Endothelial cell (in vitro differentiated cells): Measurements from ENCODE around the gene CCDC112. TPM values are rescaled to one million over a fixed set of nuclear protein-coding genes. Genes with fewer than 3 reads are reported as not detected.

Experiments
- DNase-seq: peaks from one replicate; pipeline ENCODE4 v3.0.0; 2021; ENCODE audit warnings: low spot score
- H3K27ac Mint-ChIP-seq: one replicate; pipeline ENCODE4 v1.8.0; 2021; ENCODE audit warnings: mixed read lengths, inconsistent platforms; ENCODE audit not compliant: unreplicated experiment
- H3K27me3 Mint-ChIP-seq: one replicate; pipeline ENCODE4 v1.8.0; 2021; ENCODE audit warnings: mild to moderate bottlenecking, moderate library complexity, mixed read lengths, inconsistent platforms; ENCODE audit not compliant: unreplicated experiment
- H3K36me3 Mint-ChIP-seq: one replicate; pipeline ENCODE4 v1.8.0; 2021; ENCODE audit warnings: mild to moderate bottlenecking, low read depth, mixed read lengths, inconsistent platforms; ENCODE audit not compliant: unreplicated experiment
- H3K4me1 Mint-ChIP-seq: one replicate; pipeline ENCODE4 v1.8.0; 2021; ENCODE audit warnings: mild to moderate bottlenecking, mixed read lengths, inconsistent platforms; ENCODE audit not compliant: unreplicated experiment
- H3K4me3 Mint-ChIP-seq: one replicate; pipeline ENCODE4 v1.8.0; 2021; ENCODE audit warnings: mild to moderate bottlenecking, mixed read lengths, inconsistent platforms; ENCODE audit not compliant: unreplicated experiment
- H3K9me3 Mint-ChIP-seq: one replicate; pipeline ENCODE4 v1.8.0; 2021; ENCODE audit warnings: mixed read lengths, inconsistent platforms; ENCODE audit not compliant: unreplicated experiment
- total RNA-seq: library from RNA; stranded (reverse); fragmentation: NEBNext Ultra II Directional; extraction: Animal tissue kit (Norgen Biotek cat#: 25700); gene quantifications from one replicate; pipeline ENCODE4 v1.2.1, GENCODE V29; 2021; ENCODE audit not compliant: unreplicated experiment
- TF ChIP-seq, protein P1 (sequence below): fragments of 200-600 bp; sonication (generic); IDR thresholded peaks from one replicate; pipeline ENCODE4 v1.5.0; 2021; ENCODE audit warnings: antibody characterized with exemption; ENCODE audit not compliant: unreplicated experiment

CCDC112 gene
- total RNA-seq, 1 donor from 2014 or later: 7.2 TPM

DNA sequence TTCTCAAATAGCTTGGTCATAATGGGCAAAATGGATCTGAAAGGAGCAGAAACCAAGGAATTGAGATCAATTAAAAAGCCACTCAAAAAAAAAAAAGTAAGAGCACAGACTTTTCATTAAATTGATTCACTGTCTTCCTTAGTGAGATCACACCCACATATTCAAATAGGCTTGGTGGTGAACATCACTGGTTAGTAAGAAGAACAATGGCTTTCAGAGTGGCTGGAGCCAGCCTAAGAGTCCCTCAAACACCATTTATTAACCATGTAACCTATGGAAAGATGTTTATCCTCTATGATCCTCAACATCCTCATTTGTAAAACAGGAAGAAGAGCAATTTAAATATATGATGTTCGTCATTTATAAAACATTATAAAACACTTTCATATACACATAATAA, 12.4 kb downstream of the CCDC112 start:
- Mint-ChIP-seq H3K27ac (no peak overlapping the region), H3K4me3 (no peak overlapping the region), H3K36me3 (no peaks in the 10 kb centered on the region), H3K27me3 (no peaks in the 10 kb centered on the region), H3K9me3 (no peaks in the 10 kb centered on the region), H3K4me1 (peaks cover 5% of the 10 kb centered on the region)
- no peak for DNase-seq
- TF ChIP-seq, protein P1, sequence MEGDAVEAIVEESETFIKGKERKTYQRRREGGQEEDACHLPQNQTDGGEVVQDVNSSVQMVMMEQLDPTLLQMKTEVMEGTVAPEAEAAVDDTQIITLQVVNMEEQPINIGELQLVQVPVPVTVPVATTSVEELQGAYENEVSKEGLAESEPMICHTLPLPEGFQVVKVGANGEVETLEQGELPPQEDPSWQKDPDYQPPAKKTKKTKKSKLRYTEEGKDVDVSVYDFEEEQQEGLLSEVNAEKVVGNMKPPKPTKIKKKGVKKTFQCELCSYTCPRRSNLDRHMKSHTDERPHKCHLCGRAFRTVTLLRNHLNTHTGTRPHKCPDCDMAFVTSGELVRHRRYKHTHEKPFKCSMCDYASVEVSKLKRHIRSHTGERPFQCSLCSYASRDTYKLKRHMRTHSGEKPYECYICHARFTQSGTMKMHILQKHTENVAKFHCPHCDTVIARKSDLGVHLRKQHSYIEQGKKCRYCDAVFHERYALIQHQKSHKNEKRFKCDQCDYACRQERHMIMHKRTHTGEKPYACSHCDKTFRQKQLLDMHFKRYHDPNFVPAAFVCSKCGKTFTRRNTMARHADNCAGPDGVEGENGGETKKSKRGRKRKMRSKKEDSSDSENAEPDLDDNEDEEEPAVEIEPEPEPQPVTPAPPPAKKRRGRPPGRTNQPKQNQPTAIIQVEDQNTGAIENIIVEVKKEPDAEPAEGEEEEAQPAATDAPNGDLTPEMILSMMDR: no peak

DNA sequence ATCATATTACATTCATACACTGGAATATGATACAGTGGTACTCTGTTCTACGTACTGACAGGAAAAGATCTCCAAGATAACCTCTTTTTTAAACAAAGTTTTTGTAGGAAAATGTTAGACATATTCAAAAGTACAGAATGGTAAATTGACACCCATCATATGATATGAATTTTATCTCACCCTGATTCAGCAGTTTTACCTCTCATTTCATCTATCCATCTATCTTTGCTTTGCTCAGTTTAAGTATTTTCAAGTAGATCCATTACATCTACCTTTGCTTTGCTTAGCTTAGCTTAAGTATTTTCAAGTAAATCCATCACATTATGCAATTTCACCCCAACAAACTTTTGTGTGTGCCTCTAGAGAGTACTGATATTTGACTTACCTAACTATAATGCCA, 14.3 kb downstream of the CCDC112 start:
- H3K36me3 Mint-ChIP-seq: no peaks in the 10 kb centered on the region
- TF ChIP-seq, protein P1: no peak
- H3K4me1 Mint-ChIP-seq: peaks cover 5% of the 10 kb centered on the region
- no peaks in the 10 kb centered on the region for H3K9me3 Mint-ChIP-seq
- no peak overlapping the region for H3K4me3 Mint-ChIP-seq
- no peaks in the 10 kb centered on the region for H3K27me3 Mint-ChIP-seq
- no peak overlapping the region for H3K27ac Mint-ChIP-seq
- DNase-seq: no peak

DNA sequence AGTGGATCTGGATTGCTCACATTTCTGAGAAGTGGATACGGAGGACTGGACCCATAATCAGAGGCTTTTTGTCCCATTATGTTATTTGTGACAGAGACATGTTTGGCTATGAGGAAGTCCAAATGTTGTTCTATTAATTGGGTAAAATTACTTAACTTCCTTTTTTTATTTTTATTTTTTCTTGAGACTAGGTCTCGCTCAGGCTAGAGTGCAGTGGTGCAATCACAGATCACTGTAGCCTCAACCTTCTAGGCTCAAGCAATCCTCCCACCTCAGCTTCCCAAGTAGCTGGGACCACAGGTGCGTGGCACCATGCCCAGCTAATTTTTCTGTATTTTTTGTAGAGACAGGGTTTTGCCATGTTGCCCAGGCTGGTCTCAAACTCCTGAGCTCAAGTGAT, 21.9 kb downstream of the CCDC112 start:
- H3K36me3 Mint-ChIP-seq: no peaks in the 10 kb centered on the region
- H3K4me3 Mint-ChIP-seq: no peak overlapping the region
- no peaks in the 10 kb centered on the region for H3K9me3 Mint-ChIP-seq
- DNase-seq: no peak
- TF ChIP-seq, protein P1: no peak
- peaks cover 2% of the 10 kb centered on the region for H3K27me3 Mint-ChIP-seq
- no peak overlapping the region for H3K27ac Mint-ChIP-seq
- no peaks in the 10 kb centered on the region for H3K4me1 Mint-ChIP-seq

DNA sequence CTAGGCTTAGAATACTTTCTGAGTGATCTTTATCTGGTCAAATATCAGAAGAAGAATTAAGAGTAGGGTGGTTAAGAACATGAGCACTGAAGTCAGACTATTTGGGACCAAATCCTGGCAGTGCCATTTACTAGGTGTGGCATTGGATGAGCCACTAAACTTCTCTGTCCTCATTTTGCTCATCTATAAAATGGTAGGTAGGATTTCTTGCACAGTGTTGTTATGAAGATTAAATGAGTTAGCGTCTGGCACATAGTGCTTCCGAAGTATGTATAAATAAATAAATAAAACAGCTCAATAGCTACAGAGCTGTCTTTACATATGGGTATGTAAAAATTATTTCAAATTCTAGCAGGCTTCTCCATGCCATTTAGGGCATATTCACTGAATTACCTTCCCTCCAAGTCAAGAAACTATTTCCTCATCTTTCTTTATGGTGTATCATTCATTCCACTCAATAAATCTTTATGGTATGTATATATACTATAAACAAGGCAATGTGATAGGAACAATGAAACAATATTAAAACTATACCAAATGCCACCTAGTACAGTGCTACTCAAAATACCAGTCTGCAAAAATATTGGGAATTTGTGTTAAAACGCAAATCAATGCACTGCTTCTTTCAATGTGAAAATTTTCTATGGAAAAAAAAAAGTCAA, 24.0 kb downstream of the CCDC112 start:
- H3K36me3 Mint-ChIP-seq: no peaks in the 10 kb centered on the region
- H3K27ac Mint-ChIP-seq: no peak overlapping the region
- TF ChIP-seq, protein P1: no peak
- DNase-seq: no peak
- H3K4me3 Mint-ChIP-seq: no peak overlapping the region
- H3K27me3 Mint-ChIP-seq: peaks cover 2% of the 10 kb centered on the region
- H3K4me1 Mint-ChIP-seq: no peaks in the 10 kb centered on the region
- H3K9me3 Mint-ChIP-seq: no peaks in the 10 kb centered on the region

DNA sequence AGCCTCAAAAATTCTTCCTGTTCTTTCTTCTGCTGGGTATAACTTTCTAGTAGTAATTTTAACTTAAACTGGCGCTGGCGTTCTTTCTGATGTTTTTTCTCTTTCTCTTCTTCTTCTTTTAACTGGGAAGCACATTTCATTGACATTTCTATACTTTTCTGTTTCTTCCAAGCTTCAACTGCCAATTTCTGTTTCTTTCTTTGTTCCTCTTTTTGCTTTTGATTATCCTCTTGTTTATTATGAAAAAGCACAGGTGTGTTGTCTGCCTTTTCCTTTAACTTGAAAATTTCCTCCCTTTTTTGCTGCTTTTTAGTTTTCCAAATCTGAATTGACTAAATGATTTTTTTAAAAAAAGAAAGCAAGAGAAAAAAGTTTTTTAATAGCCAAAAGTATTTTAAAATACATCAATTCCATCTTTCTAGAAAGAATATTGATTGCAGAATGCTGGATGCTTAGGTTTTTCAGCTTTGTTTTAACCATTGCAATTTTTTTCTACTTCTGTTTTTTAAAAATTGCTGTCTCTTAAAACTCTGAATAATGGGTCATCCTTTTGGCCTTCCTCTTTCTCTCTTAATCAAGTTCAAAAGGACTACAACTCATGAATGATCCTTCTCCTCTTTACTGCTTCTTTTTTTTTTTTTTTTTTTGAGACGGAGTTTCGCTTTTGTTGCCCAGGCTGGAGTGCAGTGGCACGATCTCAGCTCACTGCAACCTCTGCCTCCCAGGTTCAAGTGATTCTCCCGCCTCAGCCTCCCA, 25.0 kb downstream of the CCDC112 start:
- Mint-ChIP-seq H3K36me3 (no peaks in the 10 kb centered on the region), H3K4me3 (no peak overlapping the region), H3K4me1 (no peaks in the 10 kb centered on the region), H3K9me3 (no peaks in the 10 kb centered on the region), H3K27ac (no peak overlapping the region), H3K27me3 (peaks cover 2% of the 10 kb centered on the region)
- TF ChIP-seq, protein P1: no peak
- no peak for DNase-seq
